Medulla oblongata (tissue), 1 donor: ENCODE results near the gene PRKCZ.

Experiments
- DNase-seq: peaks from one replicate; pipeline ENCODE4 v3.0.0-alpha.2; 2015; ENCODE audit errors: extremely low spot score

PRKCZ gene

DNA sequence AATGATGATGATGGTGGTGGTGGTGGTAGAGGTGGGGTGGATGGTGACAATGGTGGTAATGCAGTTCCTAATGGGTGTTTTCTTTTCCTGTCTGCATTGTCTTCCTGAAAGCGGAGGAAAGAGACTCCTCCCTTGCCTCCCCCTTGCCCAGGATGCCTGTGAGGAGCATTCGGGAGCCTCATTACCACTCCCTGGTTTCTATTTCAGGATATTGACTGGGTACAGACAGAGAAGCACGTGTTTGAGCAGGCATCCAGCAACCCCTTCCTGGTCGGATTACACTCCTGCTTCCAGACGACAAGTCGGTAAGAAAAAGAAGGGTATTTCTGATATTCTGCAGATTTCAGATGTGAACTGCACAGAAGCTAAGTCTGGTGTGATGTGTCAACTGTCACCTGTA, 105.6 kb downstream of the PRKCZ start:
- DNase-seq: no peak

DNA sequence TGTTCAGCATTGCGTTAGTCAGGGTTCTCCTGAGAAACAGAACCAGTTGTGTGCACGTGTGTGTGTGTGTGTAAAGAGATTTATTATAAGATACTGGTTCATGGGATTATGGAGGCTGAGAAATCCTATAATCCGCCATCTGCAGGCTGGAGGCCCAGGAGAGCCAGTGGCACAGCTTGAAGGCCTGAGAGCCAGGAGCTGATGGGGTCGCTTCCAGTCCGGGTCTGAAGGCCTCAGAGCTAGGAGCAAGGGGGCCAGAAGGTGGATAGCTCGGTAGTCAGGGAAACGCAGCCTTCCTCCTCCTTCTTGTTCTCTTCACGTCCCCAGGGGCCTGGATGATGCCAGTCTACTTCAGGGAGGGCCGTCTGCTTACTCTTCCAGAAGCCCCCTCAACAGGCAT, 106.7 kb downstream of the PRKCZ start:
- DNase-seq: no peak

- no peak for DNase-seq
Observed at GRCh38 chr1:2157856-2158255, 107.6 kb downstream of the PRKCZ start.

- DNase-seq: peak; percentile 51
Observed at GRCh38 chr1:2158272-2158671, 108.1 kb downstream of the PRKCZ start.

- no peak for DNase-seq
Observed at GRCh38 chr1:2159124-2159523, 108.9 kb downstream of the PRKCZ start.

GRCh38 chr1:2160451-2161300, 110.5 kb downstream of the PRKCZ start:
- no peak for DNase-seq

DNA sequence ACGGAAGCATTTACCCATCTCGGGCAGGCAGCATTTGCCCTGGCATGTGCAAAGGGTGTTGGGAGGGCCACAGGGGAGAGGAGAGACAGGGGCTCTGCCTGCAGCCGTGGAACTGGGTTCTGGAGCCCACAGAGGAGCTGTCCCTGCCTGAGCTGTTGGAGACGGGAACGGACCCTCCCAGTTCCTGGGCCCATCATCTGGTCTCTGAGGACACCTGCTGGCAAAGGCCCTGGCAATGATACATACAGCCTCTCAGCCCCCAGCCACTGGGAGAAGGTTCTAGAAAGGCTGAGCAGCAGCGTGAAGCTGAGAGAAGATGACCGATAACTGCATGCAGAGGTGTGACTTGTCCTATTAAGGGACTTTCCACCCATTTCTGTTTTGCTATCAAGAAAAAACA, 113.0 kb downstream of the PRKCZ start:
- DNase-seq: no peak

GRCh38 chr1:2165646-2166045, 115.4 kb downstream of the PRKCZ start:
- DNase-seq: no peak

DNA sequence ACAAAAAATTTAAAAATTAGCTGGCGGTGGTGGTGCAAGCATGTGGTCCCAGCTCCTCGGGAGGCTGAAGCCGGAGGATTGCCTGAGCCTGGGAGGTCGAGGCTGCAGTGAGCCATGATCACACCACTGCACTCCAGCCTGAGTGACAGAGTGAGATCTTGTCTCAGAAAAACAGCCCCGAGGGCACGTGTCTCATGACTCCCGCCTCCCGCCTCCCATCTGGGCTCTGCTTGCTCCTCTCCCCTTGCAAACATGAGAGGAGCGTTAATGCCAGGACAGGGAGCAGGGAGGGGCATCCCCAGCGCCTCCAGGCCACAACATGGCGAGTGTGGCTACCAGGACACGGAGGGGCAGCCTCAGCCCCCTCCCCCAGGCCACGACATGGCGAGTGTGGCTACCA, 116.0 kb downstream of the PRKCZ start:
- DNase-seq: no peak

- no peak for DNase-seq
Observed at GRCh38 chr1:2166695-2167094, 116.5 kb downstream of the PRKCZ start.

- DNase-seq: no peak
Observed at GRCh38 chr1:2168090-2168489, 117.9 kb downstream of the PRKCZ start.

DNA sequence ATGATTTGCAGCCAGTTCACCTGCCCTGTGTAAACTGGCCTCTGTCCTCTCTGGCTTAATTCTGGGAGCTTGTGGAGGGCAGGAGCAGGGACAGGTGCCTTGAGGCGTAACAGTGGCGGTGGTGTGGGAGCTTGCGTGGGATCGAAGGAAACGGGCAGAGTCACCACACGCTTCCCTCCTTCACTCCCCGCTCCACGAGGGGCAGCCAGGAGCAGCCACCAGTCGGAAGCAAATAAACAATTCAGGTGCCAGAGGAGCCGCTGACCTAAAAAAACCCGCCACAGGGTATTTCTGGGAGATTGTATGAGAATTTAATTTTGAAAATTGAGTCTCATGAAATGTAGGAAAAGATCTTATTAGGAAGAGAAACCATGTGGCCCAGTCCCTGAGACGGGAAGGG, 118.3 kb downstream of the PRKCZ start:
- no peak for DNase-seq

GRCh38 chr1:2169200-2169836, 119.1 kb downstream of the PRKCZ start:
- DNase-seq: no peak

GRCh38 chr1:2170211-2170610, 120.0 kb downstream of the PRKCZ start:
- no peak for DNase-seq

- no peak for DNase-seq
Observed at GRCh38 chr1:2172012-2172411, 121.8 kb downstream of the PRKCZ start.

DNA sequence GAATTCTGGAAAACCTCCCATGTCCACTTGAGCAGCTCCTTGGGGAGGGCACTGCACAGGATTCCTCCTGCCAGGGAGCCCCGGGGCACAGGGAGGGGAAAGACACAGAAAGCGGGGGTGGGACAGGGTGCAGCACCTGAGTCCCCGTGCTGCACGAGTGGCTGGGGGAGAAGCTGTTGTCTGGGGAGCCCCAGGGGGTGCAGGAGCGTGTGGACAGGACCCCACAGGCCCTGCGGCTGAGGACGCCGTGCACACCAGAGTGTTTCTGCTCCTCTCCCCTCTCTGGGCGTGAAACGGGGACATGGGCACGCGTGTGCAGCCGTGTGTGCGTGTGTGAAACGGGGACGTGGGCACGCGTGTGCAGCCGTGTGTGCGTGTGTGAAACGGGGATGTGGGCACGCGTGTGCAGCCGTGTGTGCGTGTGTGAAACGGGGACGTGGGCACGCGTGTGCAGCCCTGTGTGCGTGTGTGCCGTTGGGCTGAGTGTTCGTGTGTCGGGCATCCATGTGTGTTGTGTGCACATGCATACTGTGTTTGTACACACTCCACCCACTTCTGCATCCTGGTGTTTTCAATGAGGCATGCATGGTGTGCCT, 122.4 kb downstream of the PRKCZ start:
- no peak for DNase-seq

- DNase-seq: no peak
Observed at GRCh38 chr1:2173546-2174347, 123.5 kb downstream of the PRKCZ start.

GRCh38 chr1:2174348-2175054, 124.3 kb downstream of the PRKCZ start:
- peak; percentile 55 for DNase-seq

- no peak for DNase-seq
Observed at GRCh38 chr1:2175055-2175414, 124.8 kb downstream of the PRKCZ start.

DNA sequence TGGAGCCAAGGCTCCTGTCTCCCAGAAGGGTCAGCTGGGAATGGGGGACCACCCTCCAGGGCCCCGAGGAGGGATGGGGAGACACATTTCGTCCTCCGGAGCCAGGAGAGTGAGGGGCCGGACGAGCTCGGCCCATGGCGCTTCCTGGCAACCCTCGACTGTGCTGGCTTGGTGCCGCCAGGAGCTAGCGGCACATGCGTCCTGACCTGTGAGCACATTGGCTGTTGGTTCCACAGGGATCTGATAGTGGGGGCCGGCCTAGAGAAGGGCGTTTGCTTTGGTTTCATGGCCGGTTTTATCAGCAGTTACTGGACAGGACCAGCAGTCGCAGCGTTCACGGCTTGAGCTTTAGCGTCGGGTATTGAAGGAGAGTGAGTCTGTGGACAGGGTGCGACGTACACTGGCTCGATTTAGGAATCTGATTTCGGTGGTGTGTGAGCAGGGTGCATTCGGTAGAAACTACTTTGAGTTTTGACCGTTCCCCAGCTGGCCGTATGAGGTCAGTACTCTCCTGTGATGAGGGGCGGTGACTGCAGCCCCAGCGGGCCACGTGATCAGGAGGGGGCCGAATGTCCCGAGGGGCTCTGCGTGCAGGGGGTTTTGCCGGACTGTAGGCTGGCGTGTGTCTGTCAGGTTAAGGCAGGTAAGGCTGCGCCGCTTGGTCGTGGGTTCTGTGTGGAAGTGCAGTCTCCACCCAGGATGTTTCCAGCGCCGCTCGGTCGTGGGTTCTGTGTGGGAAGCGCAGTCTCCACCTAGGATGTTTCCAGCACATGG, 125.7 kb downstream of the PRKCZ start:
- no peak for DNase-seq

DNA sequence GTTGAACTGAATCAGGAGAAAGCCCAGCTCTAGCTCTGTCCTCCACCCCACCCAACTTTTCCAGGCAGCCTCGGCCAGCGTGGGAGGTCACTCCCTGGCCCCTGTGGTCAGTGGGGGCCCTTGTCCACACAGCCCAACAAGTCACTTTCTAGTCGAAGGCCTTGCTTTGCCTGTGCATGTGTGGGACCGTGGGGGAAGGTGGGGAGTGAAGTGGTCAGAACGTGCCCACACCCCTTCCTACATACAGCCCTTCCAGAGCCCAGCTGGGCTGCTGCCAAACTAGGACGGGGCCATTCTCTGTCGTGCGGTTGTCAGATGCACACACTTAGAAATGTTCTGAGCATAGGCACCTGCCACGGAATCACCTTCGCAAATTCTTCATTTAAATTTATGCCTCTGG, 126.4 kb downstream of the PRKCZ start:
- DNase-seq: no peak
